DND-41 (cell line): Measurements from ENCODE around the gene TBXA2R.

Source experiments
- CTCF ChIP-seq: IDR thresholded peaks from 2 replicates; pipeline ENCODE4 v1.5.1; 2012; ENCODE audit warnings: borderline replicate concordance, low read length, moderate library complexity, mild to moderate bottlenecking; ENCODE audit not compliant: poor library complexity, severe bottlenecking; ENCODE audit errors: extremely low read depth
- EZH2 ChIP-seq: IDR thresholded peaks from 3 replicates; pipeline ENCODE4 v1.6.1; 2012; ENCODE audit warnings: borderline replicate concordance, low read depth, mild to moderate bottlenecking, moderate library complexity, low read length, inconsistent platforms; ENCODE audit not compliant: severe bottlenecking

GRCh38 chr19:3655402-3656072, 48.9 kb upstream of the TBXA2R start:
- no peak for TF ChIP-seq CTCF
- no peak for TF ChIP-seq EZH2
